SH-SY5Y (cell line): Measurements from ENCODE around the gene STOM.

ENCODE experiments used
- GATA2 ChIP-seq: IDR thresholded peaks from 2 replicates; pipeline ENCODE4 v1.6.1; 2011; ENCODE audit warnings: mild to moderate bottlenecking, low read depth, low read length
- GATA3 ChIP-seq: IDR thresholded peaks from 2 replicates; pipeline ENCODE4 v1.6.1; 2011; ENCODE audit warnings: low read depth, mild to moderate bottlenecking, low read length, moderate library complexity

DNA sequence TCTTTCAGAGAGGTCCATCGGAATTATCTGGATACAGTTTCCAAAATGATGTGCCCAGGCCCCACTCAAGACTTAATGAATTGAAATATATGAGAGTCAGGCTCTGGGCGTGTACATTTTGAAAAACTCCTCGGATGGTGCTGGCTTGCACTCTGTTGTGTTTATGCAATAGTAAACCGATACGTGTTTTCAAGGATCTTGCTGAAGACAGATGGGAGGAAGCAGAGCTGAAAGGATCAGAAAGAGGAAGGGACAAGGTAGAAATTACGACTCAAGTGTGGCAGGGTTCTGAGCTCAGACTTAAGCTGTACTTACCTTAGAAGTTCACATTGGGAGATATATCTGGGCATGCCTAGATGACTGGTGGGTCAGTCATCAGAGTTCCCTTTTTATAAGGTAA, 13.7 kb upstream of the STOM start:
- TF ChIP-seq GATA3 = no peak
- no peak for TF ChIP-seq GATA2
